ENCODE results near the gene FNDC1. TPM values are rescaled to one million over a fixed set of nuclear protein-coding genes. Genes with fewer than 3 reads are reported as not detected.

The FNDC1 gene
- total RNA-seq, 1 experiment from 2014 or later, result 0.23 TPM

DNA sequence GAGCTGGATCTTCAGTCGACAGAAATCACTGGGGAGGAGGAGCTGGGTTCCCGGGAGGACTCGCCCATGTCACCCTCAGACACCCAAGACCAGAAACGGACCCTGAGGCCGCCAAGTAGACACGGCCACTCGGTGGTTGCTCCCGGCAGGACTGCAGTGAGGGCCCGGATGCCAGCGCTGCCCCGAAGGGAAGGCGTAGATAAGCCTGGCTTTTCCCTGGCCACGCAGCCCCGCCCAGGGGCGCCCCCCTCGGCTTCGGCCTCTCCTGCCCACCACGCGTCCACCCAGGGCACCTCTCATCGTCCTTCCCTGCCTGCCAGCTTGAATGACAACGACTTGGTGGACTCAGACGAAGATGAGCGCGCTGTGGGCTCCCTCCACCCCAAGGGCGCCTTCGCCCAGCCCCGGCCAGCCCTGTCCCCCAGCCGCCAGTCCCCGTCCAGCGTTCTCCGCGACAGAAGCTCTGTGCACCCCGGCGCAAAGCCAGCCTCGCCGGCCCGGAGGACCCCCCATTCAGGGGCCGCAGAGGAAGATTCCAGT is 63.0 kb downstream of the FNDC1 start:
- ChIA-PET POLR2A (no interaction called here), CTCF (no interaction called here)
- no TSS peak for BruUV-seq (replicated peaks)
- TF ChIP-seq, protein P1, sequence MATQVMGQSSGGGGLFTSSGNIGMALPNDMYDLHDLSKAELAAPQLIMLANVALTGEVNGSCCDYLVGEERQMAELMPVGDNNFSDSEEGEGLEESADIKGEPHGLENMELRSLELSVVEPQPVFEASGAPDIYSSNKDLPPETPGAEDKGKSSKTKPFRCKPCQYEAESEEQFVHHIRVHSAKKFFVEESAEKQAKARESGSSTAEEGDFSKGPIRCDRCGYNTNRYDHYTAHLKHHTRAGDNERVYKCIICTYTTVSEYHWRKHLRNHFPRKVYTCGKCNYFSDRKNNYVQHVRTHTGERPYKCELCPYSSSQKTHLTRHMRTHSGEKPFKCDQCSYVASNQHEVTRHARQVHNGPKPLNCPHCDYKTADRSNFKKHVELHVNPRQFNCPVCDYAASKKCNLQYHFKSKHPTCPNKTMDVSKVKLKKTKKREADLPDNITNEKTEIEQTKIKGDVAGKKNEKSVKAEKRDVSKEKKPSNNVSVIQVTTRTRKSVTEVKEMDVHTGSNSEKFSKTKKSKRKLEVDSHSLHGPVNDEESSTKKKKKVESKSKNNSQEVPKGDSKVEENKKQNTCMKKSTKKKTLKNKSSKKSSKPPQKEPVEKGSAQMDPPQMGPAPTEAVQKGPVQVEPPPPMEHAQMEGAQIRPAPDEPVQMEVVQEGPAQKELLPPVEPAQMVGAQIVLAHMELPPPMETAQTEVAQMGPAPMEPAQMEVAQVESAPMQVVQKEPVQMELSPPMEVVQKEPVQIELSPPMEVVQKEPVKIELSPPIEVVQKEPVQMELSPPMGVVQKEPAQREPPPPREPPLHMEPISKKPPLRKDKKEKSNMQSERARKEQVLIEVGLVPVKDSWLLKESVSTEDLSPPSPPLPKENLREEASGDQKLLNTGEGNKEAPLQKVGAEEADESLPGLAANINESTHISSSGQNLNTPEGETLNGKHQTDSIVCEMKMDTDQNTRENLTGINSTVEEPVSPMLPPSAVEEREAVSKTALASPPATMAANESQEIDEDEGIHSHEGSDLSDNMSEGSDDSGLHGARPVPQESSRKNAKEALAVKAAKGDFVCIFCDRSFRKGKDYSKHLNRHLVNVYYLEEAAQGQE (IDR thresholded peaks at IDR 0.05; ENCODE audit: insufficient read depth in 1 of 2, low read depth in 2 of 2, low read length in 1 of 2), result no peak
- TF ChIP-seq SIN3A (IDR thresholded peaks at IDR 0.05; ENCODE audit: borderline replicate concordance, insufficient read depth, low read depth, low read length), result no peak
- no peak for TF ChIP-seq POLR2AphosphoS5 (IDR thresholded peaks at IDR 0.05; ENCODE audit: low read depth, low read length)
- TF ChIP-seq, protein P2, sequence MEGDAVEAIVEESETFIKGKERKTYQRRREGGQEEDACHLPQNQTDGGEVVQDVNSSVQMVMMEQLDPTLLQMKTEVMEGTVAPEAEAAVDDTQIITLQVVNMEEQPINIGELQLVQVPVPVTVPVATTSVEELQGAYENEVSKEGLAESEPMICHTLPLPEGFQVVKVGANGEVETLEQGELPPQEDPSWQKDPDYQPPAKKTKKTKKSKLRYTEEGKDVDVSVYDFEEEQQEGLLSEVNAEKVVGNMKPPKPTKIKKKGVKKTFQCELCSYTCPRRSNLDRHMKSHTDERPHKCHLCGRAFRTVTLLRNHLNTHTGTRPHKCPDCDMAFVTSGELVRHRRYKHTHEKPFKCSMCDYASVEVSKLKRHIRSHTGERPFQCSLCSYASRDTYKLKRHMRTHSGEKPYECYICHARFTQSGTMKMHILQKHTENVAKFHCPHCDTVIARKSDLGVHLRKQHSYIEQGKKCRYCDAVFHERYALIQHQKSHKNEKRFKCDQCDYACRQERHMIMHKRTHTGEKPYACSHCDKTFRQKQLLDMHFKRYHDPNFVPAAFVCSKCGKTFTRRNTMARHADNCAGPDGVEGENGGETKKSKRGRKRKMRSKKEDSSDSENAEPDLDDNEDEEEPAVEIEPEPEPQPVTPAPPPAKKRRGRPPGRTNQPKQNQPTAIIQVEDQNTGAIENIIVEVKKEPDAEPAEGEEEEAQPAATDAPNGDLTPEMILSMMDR (IDR thresholded peaks at IDR 0.05), result no peak
- TF ChIP-seq TCF7L2 (IDR thresholded peaks at IDR 0.05; ENCODE audit: low read depth, low read length), result no peak
- Histone ChIP-seq H3K36me3 (ENCODE audit: control insufficient read depth, insufficient read depth, low read length) (no peaks in the 10 kb centered on the region), H3K27ac (ENCODE audit: low read length) (no peak overlapping the region), H3K27me3 (ENCODE audit: control insufficient read depth, insufficient read depth, low read length) (peaks cover 28% of the 10 kb centered on the region), H3K4me3 (ENCODE audit: low read depth in 2 of 2, low read length in 2 of 2) (no peak overlapping the region), H3K9me3 (ENCODE audit: control insufficient read depth, insufficient read depth, low read depth, low read length) (no peaks in the 10 kb centered on the region), H3K4me1 (ENCODE audit: control insufficient read depth, insufficient read depth, low read length) (no peaks in the 10 kb centered on the region)
- intact Hi-C loops (cut with micrococcal nuclease; ENCODE audit: unreplicated experiment), result no loop called here
- DNase-seq (ENCODE audit: low read depth, low spot score) (no peak), ATAC-seq (no peak)
- in situ Hi-C loops (cut with HindIII; ENCODE audit: low pct_unique_long_range_greater_than_20kb, low sequenced_read_pairs), result no loop called here

DNA sequence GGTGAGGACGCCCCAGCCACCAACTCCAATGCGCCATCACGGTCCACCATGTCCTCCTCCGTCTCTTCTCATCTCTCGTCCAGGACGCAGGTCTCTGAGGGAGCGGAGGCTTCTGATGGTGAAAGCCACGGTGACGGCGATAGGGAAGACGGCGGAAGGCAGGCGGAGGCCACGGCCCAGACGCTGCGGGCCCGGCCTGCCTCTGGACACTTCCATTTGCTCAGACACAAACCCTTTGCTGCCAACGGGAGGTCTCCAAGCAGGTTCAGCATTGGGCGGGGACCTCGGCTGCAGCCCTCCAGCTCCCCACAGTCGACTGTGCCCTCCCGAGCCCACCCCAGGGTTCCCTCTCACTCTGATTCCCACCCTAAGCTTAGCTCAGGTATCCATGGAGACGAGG is 63.6 kb downstream of the FNDC1 start:
- ATAC-seq (no peak), DNase-seq (ENCODE audit: low read depth, low spot score) (no peak)
- Histone ChIP-seq H3K36me3 (ENCODE audit: control insufficient read depth, insufficient read depth, low read length) (no peaks in the 10 kb centered on the region), H3K4me1 (ENCODE audit: control insufficient read depth, insufficient read depth, low read length) (no peaks in the 10 kb centered on the region), H3K27me3 (ENCODE audit: control insufficient read depth, insufficient read depth, low read length) (peaks cover 27% of the 10 kb centered on the region), H3K27ac (ENCODE audit: low read length) (no peak overlapping the region), H3K9me3 (ENCODE audit: control insufficient read depth, insufficient read depth, low read depth, low read length) (no peaks in the 10 kb centered on the region), H3K4me3 (ENCODE audit: low read depth in 2 of 2, low read length in 2 of 2) (no peak overlapping the region)
- ChIA-PET POLR2A (no interaction called here), CTCF (no interaction called here)
- intact Hi-C loops (cut with micrococcal nuclease; ENCODE audit: unreplicated experiment), result no loop called here
- TF ChIP-seq, protein P2 (IDR thresholded peaks at IDR 0.05), result no peak
- TF ChIP-seq, protein P1 (IDR thresholded peaks at IDR 0.05; ENCODE audit: insufficient read depth in 1 of 2, low read depth in 2 of 2, low read length in 1 of 2), result no peak
- no peak for TF ChIP-seq POLR2AphosphoS5 (IDR thresholded peaks at IDR 0.05; ENCODE audit: low read depth, low read length)
- no peak for TF ChIP-seq SIN3A (IDR thresholded peaks at IDR 0.05; ENCODE audit: borderline replicate concordance, insufficient read depth, low read depth, low read length)
- TF ChIP-seq TCF7L2 (IDR thresholded peaks at IDR 0.05; ENCODE audit: low read depth, low read length), result no peak
- in situ Hi-C loops (cut with HindIII; ENCODE audit: low pct_unique_long_range_greater_than_20kb, low sequenced_read_pairs), result no loop called here
- no TSS peak for BruUV-seq (replicated peaks)
